ENCODE results near the gene SLC2A5.
"Not testable (repeated sequence)": the region's sequence is repeated elsewhere in the genome, so short reads cannot be mapped to it uniquely, and the experiment has no call there.

Gene SLC2A5, protein sequence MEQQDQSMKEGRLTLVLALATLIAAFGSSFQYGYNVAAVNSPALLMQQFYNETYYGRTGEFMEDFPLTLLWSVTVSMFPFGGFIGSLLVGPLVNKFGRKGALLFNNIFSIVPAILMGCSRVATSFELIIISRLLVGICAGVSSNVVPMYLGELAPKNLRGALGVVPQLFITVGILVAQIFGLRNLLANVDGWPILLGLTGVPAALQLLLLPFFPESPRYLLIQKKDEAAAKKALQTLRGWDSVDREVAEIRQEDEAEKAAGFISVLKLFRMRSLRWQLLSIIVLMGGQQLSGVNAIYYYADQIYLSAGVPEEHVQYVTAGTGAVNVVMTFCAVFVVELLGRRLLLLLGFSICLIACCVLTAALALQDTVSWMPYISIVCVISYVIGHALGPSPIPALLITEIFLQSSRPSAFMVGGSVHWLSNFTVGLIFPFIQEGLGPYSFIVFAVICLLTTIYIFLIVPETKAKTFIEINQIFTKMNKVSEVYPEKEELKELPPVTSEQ

DNA sequence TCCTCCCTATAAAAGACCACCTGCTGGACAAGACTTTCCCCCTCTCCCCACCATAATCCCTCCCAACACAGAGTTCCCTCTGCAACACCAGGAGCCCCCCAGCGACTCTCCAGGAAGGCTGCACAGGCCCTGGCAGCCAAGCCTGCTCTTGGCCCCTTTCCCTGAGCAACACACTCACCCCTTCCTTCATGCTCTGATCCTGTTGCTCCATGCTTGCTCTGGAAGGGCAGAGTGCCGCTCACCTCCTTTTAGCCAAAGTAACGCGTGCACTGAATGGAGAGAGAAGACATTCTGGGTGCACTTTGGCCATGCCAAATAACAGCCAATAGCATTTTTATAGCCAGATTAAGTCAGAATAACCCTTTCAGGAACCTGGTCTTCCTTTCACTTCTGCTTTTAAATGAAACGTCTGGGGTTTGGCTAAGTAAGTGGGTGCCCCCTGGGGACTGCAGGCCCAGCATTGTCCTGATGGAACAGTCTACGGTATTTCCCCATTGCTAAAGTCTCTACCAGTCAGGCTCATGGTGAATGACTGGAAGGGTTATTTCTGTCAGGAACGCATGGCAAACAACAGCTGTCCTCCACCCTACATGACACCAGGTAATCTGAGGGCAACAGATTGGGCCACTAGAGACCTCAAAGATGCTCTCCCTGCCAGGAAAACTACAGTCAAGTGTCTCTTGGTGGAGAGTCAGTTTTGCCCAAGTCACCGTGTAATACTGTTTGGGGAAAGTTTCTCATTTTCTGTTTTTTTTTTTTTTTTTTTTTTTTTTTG, at the start of gene SLC2A5:
Gene SLC2A5 (minus strand): TSS at position 310 of the 775 bp plus-strand sequence. CDS start 99 bp downstream, at position 211.
- peak; percentile 84 for DNase-seq

DNA sequence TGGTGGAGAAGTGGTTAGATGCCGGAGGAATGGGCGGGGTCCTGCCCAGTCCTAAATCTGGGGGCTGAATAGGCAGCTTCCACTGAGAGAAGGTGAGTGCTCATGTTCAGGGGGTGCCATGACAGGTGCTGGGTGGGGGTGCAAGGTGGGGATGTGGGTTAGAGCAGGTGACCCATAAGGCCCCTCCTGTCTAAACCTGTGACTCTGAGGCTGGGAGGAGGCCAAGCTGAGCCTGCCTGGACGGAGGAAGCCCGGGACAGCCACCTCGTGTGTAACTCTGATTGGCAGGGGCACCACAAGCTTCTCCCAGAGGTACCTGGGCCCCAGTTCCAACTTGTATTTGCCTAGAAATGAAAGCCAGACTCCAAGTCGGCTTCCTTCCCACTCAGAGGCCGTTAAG, 48.8 kb upstream of the SLC2A5 start:
- no peak for DNase-seq

DNA sequence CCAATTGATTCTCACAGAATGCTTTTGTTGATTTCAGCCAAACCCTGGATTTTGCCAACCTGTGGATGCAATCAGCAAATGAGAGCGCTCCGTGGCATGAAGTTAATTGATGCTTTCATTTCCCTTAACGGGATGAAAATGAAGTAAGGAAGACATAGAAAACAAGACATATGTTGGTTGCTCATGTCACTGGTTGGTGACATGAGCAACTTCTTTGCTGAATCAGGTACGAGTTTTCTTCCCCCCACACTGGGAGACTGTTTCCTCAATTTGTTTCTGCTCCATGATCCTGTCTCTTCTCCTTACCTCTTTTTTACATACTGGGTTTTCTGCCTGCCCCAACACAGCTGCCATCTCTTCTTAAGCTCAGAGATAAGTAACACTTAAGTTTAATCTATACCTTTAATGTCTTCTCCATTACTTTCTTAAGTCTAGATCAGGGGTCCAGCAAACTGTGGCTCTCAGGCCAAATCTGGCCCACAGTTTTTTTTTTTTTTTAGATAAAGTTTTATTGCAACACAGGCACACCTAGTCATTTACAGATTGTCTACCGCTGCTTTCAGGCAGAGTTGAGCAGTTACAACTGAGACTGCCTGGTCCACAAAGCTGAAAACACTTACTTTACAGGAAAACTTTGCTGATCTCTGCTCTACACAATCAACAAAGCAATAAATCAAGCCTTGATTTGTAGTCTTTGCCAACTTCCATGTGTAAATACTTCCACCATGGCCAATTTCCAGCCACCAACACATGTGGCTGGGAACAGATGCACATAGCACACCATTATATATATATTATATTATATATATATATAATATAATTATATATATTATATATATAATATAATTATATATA, 46.1 kb upstream of the SLC2A5 start:
- no peak for DNase-seq

DNA sequence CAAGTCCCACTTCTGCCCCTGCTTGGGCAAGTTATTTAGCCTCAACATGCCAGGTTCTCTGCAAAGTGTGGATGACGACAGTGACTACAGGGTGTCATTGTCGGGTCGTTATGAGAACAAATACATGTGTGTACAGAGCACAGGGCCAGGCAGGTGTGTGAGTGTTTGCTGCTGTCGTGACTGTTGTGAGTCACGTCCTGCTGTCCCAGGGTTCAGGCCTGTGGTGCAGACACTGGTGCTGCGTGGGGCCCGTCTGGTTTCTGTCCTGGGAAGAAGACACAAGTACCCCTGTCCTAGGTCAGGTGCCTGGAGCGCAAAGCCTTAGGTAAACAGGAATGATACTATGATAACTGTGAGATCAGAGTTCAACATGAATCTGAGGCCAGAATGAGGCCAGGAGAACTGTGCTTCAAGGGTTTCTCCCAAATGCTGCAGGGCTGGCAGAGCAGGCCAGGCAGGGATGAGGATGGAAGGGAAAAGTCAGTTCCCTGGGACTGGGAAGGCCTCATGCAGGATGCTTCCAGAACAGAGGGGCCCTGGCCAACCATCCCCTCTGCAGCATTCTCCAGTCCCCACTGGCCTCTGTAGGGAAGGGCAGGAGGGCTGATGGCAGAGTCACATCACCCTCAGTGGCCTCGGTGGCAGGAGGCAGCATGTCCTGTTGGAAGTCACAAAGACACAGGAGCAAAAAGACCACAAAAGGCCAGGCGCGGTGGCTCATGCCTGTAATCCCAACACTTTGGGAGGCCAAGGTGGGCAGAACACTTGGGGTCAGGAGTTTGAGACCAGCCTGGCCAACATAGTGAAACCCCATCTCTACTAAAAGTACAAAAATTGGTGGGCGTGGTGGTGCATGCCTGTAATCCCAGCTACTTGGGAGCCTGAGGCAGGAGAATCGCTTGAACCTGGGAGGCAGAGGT, 43.8 kb upstream of the SLC2A5 start:
- no peak for DNase-seq

DNA sequence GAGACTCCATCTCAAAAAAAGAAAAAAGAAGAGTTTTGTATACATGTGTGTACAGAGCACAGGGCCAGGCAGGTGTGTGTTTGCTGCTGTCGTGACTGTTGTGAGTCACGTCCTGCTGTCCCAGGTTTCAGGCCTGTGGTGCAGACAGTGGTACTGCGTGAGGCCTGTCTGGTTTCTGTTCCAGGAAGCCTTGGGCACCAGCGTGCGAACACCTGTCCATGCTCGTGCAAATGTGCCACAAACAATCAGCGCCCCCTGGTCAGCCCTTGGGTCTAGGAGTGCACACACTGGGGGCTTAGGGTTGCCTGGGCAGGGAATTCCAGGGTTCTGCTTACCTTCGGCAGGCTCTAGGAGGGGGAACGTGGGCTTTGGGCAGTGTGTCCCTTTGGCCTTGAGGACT, 42.5 kb upstream of the SLC2A5 start:
- no peak for DNase-seq

DNA sequence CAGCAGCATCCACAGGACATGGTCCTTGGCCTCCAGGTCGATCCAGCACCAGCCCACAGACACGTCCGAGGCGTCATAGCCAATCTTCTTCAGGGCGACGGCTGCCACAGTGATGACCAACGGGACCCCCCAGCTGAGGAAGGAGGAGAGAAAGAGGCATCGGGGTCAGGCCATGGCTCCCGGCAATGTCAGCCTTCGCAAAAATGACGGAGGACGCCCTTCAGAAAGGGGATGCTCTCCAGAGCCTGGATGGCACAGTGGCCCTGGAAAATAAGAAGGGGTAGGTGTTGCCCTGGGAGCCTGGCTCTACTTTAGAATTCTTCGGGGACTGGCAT, 41.9 kb upstream of the SLC2A5 start:
- DNase-seq: no peak

DNA sequence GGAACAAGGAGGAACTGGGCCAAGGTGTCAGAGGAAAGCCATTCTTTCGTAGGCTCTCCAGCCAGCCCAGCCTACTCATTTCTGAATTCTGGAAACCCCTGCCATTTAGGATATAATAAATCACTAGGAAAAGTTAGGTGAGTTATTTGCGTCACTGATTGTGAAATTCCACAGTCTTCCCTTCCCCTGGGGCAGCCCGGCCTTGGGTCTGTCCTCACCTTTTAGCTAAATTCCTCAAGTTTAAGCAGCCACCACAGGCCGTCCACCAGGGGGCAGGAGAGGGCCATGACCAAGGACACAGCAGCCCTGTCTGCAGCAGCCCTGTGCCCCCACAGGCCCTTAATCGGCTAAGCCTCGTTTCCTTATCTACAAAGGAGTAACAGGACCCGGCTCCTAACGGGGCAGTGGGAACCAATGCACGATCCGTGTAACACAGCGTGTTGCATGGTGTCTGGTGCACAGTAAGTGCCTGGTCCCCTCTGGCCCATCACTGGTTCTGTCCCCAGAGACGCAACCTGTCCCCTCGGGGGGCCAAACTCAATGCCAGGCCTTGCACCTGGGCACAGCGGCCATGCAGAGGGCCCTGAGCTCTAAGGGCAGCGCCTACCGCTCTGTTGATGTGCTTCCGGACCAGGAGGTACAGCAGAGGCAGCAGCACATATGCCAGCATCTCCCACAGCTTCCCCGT, 41.4 kb upstream of the SLC2A5 start:
- peak; percentile 84 for DNase-seq

DNA sequence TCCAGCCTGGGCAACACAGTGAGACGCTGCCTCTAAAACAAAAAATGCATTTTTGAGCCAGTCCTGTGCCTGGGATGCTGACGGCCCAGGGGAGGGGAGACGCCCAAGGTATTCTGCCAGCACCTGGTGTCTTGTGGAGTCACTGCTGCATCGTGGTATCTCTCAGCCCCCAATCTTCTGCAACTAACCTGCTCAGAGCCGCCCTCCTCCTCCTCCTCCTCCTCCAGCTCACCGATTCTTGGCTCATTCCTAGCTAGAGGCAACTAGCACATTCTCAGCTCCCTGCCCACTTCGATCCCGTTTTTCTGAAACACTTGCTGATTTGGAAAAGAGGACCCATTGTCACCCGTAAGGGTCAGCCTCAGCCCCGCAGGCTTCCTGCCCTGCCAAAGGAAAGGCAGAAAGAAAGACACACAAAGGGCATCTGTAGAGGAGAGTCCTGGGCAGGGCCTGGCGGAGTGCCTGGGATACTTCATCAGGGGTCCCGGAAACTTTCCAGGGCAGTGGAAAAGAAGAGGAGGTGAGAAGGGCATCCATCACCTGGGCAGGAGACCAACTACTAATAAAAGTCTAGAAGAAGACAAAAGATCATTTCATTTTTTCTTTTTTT, 38.7 kb upstream of the SLC2A5 start:
- DNase-seq: no peak

DNA sequence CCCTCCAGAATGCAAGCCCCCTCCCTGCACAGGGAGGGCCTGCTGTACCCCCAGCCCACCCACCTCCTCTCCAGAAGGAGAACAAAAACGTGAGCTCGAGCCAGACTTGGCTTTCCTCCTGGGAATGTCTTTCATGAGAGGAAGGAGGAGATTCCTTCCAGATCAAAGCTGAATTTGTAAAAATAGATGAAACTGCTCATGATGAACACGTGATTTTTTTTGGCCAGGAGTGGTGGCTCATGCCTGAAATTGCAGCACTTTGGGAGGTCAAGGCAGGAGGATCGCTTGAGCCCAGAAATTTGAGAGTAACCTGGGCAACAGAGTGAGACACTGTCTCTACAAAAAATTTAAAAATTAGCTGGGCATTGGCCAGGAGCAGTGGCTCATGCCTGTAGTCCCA, 37.7 kb upstream of the SLC2A5 start:
- DNase-seq: no peak

DNA sequence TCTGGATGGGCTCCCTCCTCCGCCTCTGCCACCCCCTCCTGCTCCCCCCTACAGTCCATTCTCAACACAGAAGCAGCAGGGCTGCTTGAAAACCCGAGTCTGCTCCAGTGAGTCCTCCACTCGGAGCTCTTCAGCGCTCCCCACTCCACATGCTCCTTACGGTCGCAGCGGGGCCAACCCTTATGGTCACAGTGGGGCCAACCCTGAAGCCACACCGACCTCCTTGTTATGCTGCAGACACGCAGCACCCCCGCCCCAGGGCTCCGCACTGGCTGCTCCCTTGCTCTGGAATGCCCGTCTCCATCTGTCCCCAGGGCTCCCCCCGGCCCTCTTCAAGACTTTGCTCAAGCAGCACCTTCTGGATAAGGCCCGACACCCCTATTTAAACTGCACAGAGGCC, 36.9 kb upstream of the SLC2A5 start:
- DNase-seq: no peak

DNA sequence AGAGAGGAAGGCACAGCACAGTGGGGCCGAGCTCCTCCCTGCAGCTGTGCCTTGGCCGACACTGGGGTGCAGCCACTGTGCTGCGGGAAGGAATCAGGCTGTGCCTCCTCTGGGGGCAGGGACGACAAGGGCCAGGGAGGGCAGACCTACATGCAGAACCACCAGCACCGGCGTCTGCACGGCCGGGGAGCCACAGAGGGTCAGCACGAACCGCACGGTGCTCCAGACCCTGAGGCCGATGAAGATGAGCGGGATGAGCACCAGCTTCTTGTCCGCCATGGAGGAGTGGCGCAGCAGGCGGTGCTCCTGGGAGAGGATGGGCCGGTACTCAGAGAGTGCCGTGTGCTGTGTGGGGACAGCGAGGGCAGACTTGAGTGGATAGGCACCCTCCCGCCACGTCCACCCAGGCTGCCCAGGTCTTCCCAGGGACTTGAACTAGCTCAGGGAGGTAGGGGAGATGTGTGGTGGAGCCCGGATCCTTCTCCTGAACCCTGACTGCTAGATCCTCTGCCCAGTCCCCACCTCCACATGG, 36.0 kb upstream of the SLC2A5 start:
- no peak for DNase-seq

DNA sequence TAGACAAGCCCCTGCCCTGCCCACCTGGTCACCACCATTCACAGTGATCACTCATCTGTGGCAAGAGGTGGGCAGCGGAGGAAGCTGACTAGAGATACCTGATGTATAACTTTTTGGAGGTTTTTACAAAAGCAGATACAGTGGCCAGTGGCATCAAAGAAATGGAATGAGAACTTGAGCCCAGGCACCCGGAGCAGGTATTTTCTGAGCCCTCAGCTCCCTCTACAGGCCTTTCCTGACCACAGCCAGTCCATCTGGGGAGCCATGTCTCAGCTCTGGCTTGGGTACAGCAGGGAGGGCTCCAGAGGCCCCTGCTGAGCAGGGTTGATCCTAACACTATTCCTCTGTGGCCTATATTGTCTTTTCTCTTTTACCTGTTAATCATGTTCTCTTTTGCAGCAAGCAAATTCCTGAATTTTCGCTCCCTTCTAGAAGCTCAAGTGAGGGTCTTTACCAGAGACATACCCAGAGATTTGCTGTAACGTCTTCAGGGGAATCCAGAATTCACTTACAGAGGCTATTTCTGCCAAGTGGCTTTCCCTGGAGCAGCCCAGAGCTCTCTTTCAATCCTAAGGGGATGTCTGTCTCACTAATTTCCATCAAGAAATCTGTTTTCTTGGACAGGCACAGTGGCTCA, 32.2 kb upstream of the SLC2A5 start:
- peak; percentile 72 for DNase-seq

DNA sequence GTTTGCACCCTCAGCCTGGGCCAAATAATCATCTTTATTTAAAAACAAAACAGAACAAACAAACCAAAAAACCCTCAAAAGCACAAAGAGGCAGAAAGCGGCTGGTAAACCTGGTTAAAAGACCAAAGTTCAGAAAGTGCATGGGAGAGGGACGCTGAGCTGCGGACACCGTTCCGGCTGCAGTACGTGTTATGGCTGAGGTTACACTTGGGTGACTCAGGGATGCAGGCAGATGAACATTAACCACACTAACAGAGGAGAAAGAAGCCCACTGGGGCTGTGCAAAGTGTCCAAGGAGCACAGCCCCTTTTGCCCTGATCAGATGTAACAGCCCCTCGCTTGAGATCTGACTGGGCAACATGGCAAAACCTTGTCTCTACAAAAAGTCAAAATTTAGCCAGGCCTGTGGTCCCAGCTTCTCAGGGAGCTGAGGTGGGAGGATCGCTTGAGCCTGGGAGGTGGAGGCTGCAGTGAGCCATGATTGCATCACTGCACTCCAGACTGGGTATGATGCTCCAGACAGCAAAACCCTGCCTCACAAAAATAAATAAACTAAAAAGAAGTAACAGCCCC, 31.1 kb upstream of the SLC2A5 start:
- DNase-seq: no peak

DNA sequence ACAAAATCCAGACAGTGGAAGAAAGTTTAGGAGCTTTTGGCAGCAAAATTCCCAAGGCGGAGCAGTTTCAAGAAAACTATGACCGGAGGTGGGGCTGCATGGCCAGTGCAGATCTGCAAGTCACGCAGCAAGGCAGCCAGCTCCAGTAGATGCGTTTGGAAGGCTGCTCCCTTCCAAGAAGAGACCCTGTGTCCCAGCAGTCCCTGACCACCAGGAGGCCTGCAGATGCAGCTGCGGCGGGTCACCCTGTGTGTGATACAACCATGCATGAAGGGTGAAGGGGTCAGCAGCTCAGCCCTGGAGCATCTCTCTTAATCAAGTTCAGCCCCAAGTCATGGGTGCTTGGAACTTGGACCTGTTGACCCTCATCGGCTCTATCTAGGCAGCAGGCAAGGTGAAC, 30.1 kb upstream of the SLC2A5 start:
- DNase-seq: no peak

DNA sequence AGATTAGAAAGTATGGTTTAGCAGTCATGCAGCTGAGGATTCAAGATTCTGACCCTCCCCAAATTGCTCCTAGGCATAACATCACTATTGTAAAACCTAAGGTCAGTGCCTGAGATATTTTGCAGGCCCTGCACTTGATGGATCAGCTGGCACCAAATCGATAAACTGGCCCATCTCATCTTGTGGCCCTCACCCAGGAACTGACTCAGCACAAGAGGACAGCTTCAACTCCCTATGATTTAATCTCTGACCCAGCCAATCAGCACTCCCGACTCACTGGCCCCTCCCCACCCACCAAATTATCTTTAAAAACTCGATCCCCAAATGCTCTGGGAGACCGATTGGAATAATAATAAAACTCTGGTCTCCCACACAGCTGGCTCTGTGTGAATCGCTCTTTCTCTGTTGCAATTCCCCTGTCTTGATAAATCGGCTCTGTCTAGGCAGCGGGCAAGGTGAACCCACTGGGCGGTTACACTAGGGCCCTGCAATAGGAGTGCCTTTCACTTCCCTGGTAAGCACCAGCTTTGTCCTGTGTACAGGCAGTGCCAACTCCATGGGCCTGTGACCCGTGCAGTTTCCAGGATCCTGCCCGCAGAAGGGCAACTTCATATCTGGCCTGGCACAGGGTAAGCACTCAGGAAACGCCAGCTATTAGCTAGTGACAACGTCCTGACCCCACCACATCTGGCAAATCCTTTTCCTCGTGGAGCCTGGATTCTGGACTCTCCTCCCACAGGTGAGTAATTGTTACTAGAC, 28.7 kb upstream of the SLC2A5 start:
- DNase-seq: no peak

DNA sequence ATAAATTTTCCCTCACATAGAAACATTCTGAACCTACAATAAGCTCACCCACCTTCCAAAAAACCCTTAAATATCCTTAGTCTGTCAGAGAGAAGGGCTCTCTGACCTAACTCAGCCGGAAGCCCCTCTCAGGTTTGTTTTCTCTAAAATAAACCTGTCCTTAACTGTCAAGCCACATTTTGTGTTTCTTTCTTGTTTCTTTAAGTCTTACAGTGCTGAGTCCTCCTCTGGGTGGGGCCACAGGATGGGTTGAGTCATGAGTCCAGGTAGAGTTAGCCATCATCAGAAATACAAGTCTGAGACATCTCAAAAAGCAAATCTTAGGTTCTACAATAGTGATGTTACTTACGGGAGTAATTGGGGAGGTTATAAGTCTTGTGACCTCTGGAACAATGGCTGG, 26.4 kb upstream of the SLC2A5 start:
- no peak for DNase-seq

DNA sequence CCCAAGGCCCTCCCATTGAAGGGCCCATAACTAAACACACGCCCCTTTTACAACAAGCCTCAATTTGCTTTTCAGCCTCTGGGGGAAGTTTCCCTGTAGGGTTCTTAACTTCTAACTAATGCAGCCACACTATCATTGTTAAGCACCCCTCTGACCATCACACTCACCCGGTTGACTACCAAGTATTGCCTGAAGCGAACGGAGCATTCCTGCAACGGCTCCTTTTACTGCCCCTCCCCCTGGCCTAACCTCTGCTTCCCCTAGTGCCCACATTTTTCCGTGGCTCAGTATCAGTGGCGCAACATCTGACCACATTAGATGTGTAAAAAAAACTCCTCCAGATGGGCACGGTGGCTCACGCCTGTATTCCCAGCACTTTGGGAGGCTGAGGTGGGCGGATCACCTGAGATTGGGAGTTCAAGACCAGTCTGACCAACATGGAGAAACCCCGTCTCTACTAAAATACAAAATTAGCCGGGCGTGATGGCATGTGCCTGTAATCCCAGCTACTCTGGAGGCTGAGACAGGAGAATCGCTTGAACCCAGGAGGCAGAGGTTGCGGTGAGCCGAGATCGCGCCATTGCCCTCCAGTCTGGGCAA, 24.7 kb upstream of the SLC2A5 start:
- not testable (repeated sequence) for DNase-seq

DNA sequence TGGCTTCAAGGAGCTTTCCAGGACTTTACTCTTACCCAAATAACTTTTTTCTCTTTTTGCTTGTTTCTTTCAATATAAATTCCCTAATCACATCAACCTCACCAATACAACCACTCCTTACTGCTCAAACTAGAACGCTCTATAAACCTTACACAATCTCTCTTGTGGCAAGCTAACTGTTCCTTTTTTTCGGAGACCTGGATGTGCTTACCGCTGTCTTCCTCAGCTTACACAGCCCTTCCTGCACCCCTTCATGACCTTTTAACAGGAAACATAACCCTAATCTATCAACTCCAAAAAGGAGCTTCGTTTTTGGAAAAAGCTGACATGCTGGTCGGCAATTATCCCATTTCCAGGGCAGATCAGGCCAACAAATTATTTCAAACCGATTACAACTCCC, 24.1 kb upstream of the SLC2A5 start:
- DNase-seq: no peak

DNA sequence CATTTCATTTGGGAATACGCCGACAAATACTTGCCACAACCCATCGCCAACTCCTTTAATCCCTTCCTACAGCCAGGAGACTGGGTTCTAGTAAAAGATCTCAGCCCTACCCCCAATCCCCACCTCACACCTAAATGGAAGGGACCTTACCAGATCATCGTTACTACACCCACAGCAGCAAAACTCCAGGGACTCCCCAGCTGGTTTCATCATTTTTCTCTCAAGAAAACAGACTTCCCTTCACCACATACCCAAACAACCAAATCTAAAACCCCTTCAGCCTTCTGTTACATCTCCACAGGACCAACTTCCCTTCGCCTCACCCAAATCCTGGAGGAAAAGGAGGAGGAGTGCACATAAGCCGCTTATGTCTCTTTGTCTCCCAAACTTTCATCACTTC, 23.7 kb upstream of the SLC2A5 start:
- no peak for DNase-seq
